HEK293T (cell line): ENCODE results near the gene ZDHHC7.

Experiments used
- BHLHE40 ChIP-seq: fragments of 450-650 bp; IDR thresholded peaks from 2 replicates; pipeline ENCODE4 v1.6.1; 2016; ENCODE audit warnings: mild to moderate bottlenecking, moderate library complexity, borderline replicate concordance
- SP1 ChIP-seq: fragments of 450-650 bp; IDR thresholded peaks from 2 replicates; pipeline ENCODE4 v1.6.1; 2017
- ZNF384 ChIP-seq: fragments of 450-650 bp; IDR thresholded peaks from 2 replicates; pipeline ENCODE4 v1.6.1; 2016
- TF ChIP-seq, protein P1 (sequence below): fragments of 450-650 bp; IDR thresholded peaks from 2 replicates; pipeline ENCODE4 v1.6.1; 2016

DNA sequence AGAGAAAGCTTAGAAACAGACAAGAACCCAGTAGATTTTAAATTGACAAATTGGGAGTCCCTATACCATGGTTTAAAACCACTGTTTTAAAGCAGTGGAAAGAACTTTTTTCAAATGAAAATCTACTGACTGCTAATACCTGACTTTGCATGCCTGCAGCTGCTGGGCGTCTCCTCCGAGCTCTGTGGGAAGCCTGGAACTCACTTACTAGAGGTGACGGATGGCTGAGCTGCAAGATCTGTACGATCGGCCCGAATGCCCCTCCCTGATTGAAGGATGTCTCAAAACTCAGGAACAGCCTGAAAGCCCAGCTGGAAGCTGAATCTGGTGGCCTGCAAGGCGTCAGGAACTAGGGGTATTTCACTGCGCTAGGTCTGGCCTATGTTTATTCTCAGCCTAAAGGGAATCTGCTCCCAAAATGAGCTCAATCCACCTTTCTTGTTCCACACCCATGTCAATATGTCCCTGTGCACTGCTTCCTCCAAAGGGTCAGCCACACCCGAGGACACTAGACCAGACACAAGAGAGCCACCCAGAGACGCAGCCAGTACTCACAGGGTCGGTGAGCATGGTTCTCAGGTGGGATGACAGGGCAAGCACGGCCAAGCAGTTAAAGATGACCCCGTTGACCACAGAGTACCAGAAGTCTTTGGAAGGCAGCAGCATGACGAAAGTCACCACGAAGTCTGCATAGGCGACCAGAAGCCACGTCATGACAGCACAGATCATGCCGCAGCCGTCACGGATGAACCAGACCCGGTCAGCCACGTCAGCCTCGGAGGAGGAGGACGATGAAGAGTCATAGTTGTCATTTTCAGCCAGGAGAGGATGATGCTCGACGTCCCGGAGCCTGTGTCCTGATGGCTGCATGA lies 21.4 kb downstream of the ZDHHC7 start:
- no peak for TF ChIP-seq BHLHE40
- no peak for TF ChIP-seq SP1
- no peak for TF ChIP-seq ZNF384
- TF ChIP-seq, protein P1, sequence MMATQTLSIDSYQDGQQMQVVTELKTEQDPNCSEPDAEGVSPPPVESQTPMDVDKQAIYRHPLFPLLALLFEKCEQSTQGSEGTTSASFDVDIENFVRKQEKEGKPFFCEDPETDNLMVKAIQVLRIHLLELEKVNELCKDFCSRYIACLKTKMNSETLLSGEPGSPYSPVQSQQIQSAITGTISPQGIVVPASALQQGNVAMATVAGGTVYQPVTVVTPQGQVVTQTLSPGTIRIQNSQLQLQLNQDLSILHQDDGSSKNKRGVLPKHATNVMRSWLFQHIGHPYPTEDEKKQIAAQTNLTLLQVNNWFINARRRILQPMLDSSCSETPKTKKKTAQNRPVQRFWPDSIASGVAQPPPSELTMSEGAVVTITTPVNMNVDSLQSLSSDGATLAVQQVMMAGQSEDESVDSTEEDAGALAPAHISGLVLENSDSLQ: no peak
